Myometrial cell (primary cell): Measurements from ENCODE around the gene ATRAID. TPM values are rescaled to one million over a fixed set of nuclear protein-coding genes. Genes with fewer than 3 reads are reported as not detected.

Experiments used
- total RNA-seq: library from RNA; depleted of rRNA; stranded (reverse); fragments of >200 nt; gene quantifications from 2 replicates; pipeline ENCODE4 v1.2.3, GENCODE V29; 2015

Gene ATRAID
- total RNA-seq, result 246 and 294 TPM in 2 replicates

DNA sequence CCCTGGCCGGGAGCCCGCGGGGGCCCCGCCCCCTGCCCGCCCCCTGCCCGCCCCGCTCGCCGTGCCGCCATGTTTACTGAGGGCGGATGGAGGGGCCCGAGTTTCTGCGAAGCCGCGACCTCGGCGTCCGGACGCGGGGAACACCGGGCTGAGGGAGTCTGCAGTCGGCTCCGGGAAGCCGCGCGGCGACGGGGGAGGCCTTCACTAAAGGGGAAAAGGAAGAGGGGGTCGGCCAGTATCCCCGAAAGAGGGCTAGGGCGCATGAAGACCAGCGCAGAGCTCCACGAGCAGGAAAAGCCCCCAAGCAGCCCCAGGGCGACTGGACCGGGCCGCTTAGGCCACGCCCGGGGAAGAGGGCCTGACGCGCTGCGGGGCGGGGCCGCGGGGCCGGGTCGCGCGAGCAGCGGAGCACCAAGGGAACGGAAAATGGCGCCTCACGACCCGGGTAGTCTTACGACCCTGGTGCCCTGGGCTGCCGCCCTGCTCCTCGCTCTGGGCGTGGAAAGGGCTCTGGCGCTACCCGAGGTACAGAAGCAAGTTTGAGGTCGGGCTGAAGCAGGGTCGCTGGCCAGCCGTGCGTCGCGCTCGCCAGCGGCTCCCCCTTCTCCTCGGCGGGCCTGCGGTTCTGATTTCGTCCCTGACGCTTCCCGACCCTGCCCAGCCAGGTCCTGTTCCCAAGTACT, at the start of gene ATRAID, which contains the start of gene SLC5A6:
ATRAID (plus strand) TSS at position 99 of the 683 bp plus-strand sequence; CDS start at position 427, 328 bp downstream.
SLC5A6 (minus strand) TSS at position 326 of the 683 bp plus-strand sequence. CDS start 4,618 bp downstream, outside the sequence.

GRCh38 chr2:27217173-27218121, 5.6 kb downstream of the ATRAID start, which contains the start of gene CAD:
TSS of gene CAD (plus strand) at chr2:27217369. CDS start at chr2:27217552, 183 bp downstream.

DNA sequence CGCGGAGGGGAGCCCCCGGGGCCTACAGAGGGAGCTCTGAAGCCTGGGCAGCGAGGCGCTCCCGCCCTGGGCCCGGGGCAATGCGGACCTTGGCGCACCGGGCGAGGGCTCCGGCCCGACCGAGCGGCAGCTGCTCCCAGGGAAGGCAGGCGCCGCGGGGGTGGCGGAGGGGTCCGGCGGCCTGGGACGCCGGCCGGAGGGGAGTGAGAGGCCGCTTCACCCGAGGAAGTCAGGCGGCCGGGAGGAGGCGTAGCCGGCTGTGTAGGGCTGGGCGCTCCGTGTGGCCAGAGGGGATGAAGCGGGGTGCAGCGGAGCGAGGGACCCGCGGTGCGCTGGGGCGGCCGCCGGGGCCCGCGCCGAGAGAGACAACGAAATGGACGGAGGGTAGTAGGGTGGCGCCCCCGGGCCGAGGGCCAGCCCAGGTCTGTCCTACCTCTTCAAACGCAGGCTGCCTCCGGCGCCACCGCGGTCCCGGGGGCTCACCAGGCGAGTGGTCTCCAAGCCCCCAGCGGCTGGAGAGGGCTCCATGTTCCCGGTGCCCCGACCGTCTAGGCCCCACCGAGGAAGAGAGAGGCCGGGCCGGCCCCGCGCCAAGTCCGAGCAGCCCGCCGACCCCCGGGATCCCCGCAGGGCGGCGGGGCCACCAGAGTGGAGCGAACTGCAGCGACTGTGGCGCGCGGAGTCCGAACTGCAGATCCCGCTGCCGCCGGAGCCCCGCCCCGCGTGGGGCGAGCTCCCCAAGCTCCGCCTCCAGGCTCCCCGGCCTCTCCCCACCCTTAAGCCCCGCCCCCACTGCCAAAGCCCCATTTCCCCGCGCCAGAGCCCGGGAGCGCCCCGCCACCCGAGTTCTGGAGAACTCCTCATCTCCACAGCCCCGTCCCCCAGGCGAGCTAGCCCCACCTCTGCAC, 50.8 kb downstream of the ATRAID start, which contains the start of gene SLC30A3:
SLC30A3 (minus strand) TSS at position 669 of the 908 bp plus-strand sequence; CDS start at position 528, 141 bp downstream.

Other genes starting within 250 kb of the ATRAID start
- gene MAPRE3, start 241.4 kb upstream of the ATRAID start, total RNA-seq, result 4.3 and 6.2 TPM in 2 replicates
- 61.7 and 62.7 TPM in 2 replicates for gene TMEM214, start 179.1 kb upstream of the ATRAID start, total RNA-seq
- 25.9 and 31.5 TPM in 2 replicates for gene AGBL5, start 160.4 kb upstream of the ATRAID start, total RNA-seq
- 530 and 553 TPM in 2 replicates for gene OST4, start 140.4 kb upstream of the ATRAID start, total RNA-seq
- 397 and 406 TPM in 2 replicates for gene EMILIN1, start 133.4 kb upstream of the ATRAID start, total RNA-seq
- 0.89 and 3.5 TPM in 2 replicates for gene KHK, start 125.3 kb upstream of the ATRAID start, total RNA-seq
- gene CGREF1, start 92.9 kb upstream of the ATRAID start, total RNA-seq, result 0.29 and 1.8 TPM in 2 replicates
- not detected in 2 replicates for gene ABHD1, start 88.2 kb upstream of the ATRAID start, total RNA-seq
- gene PREB, start 77.4 kb upstream of the ATRAID start, total RNA-seq, result 49.8 and 70.1 TPM in 2 replicates
- not detected in 2 replicates for gene PRR30, start 72.6 kb upstream of the ATRAID start, total RNA-seq
- gene TCF23, start 63.0 kb upstream of the ATRAID start, total RNA-seq, result not detected in 2 replicates
- gene SLC5A6, start 227 bp downstream of the ATRAID start, total RNA-seq, result 21.0 and 24.8 TPM in 2 replicates
- 41.5 and 65.4 TPM in 2 replicates for gene CAD, start 5.3 kb downstream of the ATRAID start, total RNA-seq
- not detected in 2 replicates for gene SLC30A3, start 51.0 kb downstream of the ATRAID start, total RNA-seq
- not detected in 2 replicates for gene DNAJC5G, start 63.4 kb downstream of the ATRAID start, total RNA-seq
- gene TRIM54, start 70.4 kb downstream of the ATRAID start, total RNA-seq, result under 0.01 TPM in 1 of 2 replicates, not detected in the other
- gene UCN, start 96.4 kb downstream of the ATRAID start, total RNA-seq, result not detected in 2 replicates
- 134 TPM in 2 replicates for gene MPV17, start 111.1 kb downstream of the ATRAID start, total RNA-seq
- 50.5 and 53.7 TPM in 2 replicates for gene GTF3C2, start 144.7 kb downstream of the ATRAID start, total RNA-seq
- gene EIF2B4, start 158.3 kb downstream of the ATRAID start, total RNA-seq, result 39.9 and 53.0 TPM in 2 replicates
- gene SNX17, start 158.6 kb downstream of the ATRAID start, total RNA-seq, result 194 and 201 TPM in 2 replicates
- gene ZNF513, start 168.7 kb downstream of the ATRAID start, total RNA-seq, result 5.1 and 6.6 TPM in 2 replicates
- gene PPM1G, start 197.6 kb downstream of the ATRAID start, total RNA-seq, result 100 and 113 TPM in 2 replicates
- 96.9 and 112 TPM in 2 replicates for gene NRBP1, start 216.6 kb downstream of the ATRAID start, total RNA-seq
- gene KRTCAP3, start 230.3 kb downstream of the ATRAID start, total RNA-seq, result not detected in 2 replicates